ENCODE data around the gene STMN1.

The STMN1 gene

DNA sequence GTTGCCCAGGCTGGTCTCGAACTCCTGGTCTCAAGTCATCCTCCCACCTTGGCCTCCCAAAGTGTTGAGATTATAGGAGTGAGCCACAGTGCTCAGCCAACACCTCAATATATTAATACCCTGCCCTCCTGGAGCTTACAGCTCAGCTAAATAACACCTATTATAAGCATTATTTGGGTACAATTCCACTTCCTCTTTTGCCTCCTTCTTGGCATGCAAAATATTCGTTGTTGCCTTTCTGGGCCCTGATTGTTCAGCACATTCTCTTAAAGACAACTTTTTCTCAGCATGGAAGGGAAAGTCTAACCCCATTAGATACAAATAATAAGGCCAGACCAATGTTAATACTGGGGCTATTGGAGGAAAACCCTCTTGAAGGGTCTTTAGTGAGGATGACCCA, 33.5 kb downstream of the STMN1 start:
- no peak for DNase-seq
- Histone ChIP-seq H3K4me1 (no peaks in the 10 kb centered on the region), H3K36me3 (no peaks in the 10 kb centered on the region), H3K9me3 (no peaks in the 10 kb centered on the region), H3K27me3 (no peaks in the 10 kb centered on the region), H3K4me3 (ENCODE audit: low read depth, low read length) (no peak overlapping the region)
- TF ChIP-seq, protein P1, sequence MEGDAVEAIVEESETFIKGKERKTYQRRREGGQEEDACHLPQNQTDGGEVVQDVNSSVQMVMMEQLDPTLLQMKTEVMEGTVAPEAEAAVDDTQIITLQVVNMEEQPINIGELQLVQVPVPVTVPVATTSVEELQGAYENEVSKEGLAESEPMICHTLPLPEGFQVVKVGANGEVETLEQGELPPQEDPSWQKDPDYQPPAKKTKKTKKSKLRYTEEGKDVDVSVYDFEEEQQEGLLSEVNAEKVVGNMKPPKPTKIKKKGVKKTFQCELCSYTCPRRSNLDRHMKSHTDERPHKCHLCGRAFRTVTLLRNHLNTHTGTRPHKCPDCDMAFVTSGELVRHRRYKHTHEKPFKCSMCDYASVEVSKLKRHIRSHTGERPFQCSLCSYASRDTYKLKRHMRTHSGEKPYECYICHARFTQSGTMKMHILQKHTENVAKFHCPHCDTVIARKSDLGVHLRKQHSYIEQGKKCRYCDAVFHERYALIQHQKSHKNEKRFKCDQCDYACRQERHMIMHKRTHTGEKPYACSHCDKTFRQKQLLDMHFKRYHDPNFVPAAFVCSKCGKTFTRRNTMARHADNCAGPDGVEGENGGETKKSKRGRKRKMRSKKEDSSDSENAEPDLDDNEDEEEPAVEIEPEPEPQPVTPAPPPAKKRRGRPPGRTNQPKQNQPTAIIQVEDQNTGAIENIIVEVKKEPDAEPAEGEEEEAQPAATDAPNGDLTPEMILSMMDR (IDR thresholded peaks at IDR 0.05; ENCODE audit: low read depth, low read length) = no peak

DNA sequence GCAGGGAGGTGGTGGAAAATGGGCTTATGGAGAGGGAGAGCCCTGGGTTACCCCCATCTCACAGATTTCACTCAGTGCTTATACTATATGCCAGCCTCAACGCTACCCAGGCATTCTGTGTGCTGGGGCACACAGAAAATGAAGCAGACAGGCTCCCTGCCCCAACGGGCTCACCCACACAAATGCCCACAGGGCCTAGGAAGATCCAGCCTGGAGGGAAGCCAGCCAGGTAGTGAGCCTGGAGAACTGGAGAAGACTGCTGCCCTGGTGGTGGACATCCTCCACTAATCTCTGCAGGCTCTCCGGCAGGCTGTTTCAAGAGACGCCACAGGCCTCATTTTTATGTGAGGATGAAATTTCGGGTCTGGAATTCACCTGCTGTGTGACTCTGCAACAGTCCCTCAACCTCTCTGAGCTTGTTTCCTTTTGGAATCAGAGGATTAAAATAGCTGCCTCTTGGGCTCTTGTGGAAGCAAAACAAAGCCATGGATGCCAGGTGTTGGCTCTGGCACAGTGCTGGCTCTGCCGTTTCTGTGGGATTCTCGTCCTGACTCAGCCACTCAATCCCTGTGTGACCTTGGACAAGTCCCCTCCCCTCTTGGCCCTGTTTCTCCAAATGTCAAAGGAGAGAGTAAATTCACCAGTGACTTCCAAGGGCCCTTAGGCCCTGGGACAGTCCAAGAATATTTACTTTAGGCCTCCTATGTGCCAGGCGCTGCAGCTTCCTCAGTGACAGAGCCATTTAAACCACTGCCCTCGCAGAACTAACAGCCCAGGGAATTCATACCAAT, 34.3 kb downstream of the STMN1 start:
- TF ChIP-seq, protein P1 (IDR thresholded peaks at IDR 0.05; ENCODE audit: low read depth, low read length) = no peak
- H3K4me1 ChIP-seq = no peaks in the 10 kb centered on the region

DNA sequence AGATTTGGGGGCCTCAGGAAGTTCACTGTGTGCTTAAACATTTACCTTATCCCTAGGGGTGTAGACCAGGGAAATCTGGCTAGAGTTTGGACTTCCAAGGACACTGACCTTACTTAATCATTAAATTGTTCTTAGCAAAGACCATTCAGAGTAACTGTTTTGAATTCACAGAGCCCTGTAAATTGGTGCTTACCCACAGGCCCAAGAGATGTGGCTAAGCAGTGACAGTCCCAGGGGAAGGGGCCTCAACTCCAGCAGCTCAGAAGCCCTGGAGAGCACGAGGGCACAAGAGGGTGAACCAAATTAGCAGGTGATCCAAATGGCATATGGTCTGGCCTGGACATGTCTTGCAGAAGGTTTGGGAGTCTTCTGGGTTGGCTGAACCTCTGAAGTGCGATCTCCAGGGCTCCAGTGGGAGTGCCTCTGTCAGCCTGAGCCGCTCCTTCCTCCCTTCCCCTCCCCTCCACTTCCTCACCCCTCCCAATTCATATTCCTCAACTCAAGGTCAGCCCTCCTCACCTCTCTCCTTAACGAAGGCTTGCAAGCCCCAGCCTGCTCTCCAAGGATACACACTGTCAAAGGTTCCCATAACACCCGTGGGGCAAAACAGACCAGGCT, 35.0 kb downstream of the STMN1 start:
- Histone ChIP-seq H3K4me1 (no peaks in the 10 kb centered on the region), H3K36me3 (no peaks in the 10 kb centered on the region), H3K9me3 (no peaks in the 10 kb centered on the region), H3K4me3 (ENCODE audit: low read depth, low read length) (no peak overlapping the region), H3K27me3 (no peaks in the 10 kb centered on the region)
- TF ChIP-seq, protein P1 (IDR thresholded peaks at IDR 0.05; ENCODE audit: low read depth, low read length) = no peak
- no peak for DNase-seq

More for the DNA sequence above, 34.3 kb downstream of the STMN1 start:
- H3K9me3 ChIP-seq = no peaks in the 10 kb centered on the region
- DNase-seq = no peak
- H3K4me3 ChIP-seq (ENCODE audit: low read depth, low read length) = no peak overlapping the region
- no peaks in the 10 kb centered on the region for H3K27me3 ChIP-seq
- no peaks in the 10 kb centered on the region for H3K36me3 ChIP-seq

DNA sequence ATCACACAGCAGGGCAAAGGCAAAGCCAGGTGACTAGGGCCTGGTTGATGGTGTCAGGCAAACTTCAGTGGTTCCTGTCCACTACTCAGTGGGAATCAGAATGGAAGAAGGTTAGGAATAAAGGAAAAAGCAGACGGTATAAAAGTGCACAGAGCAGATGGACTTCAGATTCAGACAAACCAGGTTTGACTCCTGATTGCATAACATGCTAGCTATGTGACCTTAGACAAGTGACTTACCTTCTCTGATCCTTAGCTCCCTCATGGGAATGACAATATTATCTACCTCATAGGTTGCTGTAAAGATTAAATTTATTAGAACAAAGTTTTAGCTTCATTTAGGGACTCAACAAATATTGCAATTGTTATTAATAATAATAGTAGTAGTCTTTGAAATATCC, 35.6 kb downstream of the STMN1 start:
- TF ChIP-seq, protein P1 (IDR thresholded peaks at IDR 0.05; ENCODE audit: low read depth, low read length) = no peak
- no peak for DNase-seq
- no peaks in the 10 kb centered on the region for H3K36me3 ChIP-seq
- no peaks in the 10 kb centered on the region for H3K9me3 ChIP-seq
- no peak overlapping the region for H3K4me3 ChIP-seq (ENCODE audit: low read depth, low read length)
- no peaks in the 10 kb centered on the region for H3K4me1 ChIP-seq
- H3K27me3 ChIP-seq = no peaks in the 10 kb centered on the region

DNA sequence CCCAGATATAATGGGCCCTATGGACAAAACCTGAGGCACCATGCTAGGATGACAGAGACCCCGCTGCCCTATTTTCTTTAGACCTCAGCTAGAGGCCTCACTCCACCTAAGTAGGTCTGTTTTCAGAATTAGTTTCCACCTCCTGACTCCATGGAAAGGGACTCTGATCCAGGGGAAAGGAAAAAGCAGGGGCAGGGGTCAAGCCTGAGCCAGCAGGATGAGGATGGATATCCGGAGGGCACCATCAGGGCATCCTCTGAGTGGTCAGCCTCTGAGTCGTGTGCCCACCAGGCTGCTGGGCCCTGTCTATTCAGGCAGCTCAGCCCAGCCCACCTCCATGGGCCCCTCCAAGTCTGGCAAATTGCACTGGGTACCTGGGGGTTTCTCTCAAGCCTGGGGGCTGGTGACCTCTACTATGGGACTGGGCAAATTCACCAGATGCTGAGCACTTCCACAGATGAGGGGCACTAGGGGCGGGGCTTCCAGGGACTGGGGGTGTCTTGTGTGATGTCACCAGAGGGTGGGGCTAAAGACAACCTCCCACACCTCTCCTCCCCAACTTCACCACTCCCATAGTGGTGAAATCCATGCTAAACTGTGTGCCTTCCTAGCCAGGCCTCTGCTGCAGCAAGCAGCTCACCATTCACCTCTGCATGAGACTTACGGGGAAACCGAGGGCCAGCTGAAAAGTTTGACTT, 36.2 kb downstream of the STMN1 start:
- no peak for DNase-seq
- Histone ChIP-seq H3K4me3 (ENCODE audit: low read depth, low read length) (no peak overlapping the region), H3K36me3 (no peaks in the 10 kb centered on the region), H3K27me3 (no peaks in the 10 kb centered on the region), H3K9me3 (no peaks in the 10 kb centered on the region), H3K4me1 (no peaks in the 10 kb centered on the region)
- TF ChIP-seq, protein P1 (IDR thresholded peaks at IDR 0.05; ENCODE audit: low read depth, low read length) = no peak

Measured in BE2C (cell line).